Right renal pelvis (tissue), 4 donors: ENCODE results near the gene CRABP2. TPM values are rescaled to one million over a fixed set of nuclear protein-coding genes. Genes with fewer than 3 reads are reported as not detected.

Experiments used
- DNase-seq, 4 donors: peaks; one replicate each; pipeline ENCODE4 v3.0.0-alpha.2; 2013; ENCODE audit warnings: low read depth in 4 of 4, low spot score in 3 of 4, missing footprints in 1 of 4
- polyA plus RNA-seq, 4 donors: library from polyadenylated mRNA; unstranded; fragments of 120-200 nt; gene quantifications; one replicate each; pipeline ENCODE4 v1.2.1, GENCODE V29; 2013; ENCODE audit not compliant: insufficient read length in 4 of 4

CRABP2 gene
- polyA plus RNA-seq, 4 donors: 69.1 to 106 (median 83.1) TPM

DNA sequence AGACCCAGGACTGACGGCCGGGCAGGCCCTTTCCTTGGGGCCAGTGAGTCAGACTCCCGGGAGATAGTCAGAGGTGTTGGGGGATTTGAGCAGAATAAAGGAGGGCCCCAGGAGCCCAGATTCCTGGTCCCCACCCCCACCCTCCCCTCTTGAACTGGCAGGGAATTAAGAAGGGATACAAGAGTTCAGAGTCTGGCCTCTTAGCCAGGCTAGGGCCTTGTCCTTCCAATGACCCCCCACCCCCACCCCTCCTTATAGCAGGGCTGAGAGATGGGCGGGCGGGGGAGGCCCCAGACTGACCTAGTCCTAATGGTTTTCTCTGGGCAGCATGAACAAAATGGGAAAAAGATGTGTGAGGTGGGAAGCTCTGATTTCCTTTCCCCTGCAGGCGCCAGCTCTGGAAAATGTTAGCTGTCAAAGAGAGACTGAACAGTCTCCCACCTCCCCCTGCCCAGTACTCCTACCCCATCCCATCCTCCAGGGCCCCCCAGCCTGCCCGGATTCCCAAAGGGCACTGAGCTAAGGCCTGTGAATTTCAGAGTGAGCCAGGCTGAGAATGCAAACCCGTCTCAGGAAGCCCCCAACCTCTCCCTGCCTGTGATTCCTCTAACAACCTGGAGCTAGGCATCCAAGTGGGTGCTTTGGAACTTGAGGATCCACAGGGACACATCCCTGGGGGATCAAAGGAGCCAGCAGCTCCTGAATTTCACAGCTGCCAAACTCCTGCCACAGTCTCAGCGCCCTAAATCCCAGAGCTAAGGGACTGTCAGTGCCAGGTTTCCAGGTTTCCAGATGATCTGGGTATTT lies 5.8 kb upstream of the CRABP2 start:
- DNase-seq: no peak

DNA sequence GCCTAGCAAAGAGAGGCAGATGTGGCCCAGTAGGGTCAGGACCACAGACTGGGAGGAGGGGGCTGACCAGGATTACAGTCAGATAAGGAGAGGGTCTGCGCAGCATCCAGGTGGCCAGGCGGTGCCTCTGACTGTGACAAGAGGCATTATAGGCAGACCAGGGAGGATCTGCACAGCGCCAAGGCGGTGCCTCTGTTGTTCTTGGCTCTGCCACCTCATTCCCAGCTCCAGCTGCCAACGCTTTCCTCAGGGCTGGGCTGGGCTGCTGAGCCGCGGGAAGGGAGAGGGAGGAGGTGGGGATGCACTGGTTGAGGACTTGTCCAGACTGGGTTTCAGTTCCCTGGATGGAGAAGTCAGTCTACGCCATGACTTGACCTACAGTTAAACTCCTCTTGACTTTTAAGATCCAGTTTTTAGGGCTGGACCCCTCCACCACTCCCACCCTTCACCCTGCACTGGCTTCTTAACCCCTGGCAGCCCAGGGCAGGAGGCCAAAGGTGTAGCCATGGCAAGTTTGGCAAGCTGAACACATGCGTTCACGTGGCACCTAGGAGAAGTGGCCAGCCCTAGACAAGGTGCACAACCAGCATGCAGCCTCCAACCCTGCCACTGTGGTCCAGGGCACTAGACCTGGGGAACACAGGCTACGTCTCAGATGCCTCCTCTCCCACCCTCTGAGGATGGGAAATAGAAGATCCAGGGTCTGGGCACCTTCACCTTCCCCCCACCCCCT lies 4.5 kb upstream of the CRABP2 start:
- DNase-seq: no peak

DNA sequence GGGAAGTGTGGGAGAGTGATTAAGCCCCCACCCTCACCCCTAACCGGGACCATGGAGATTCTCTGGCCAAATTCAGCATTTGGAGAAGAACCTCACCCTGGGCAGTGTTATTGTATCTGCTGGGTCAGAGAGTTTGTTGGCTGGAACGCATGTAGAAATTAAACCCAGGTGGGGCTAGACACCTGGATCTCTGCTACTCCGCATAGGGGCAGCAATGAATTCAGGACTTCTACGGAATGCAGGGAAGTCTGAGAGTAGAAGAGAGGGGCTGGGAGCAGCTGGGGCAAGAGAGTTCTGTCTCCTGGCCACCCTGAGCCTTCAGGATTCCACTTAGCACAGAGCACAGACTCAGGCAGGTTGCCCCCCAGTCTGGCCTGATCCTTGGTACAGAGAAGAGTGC lies 3.6 kb upstream of the CRABP2 start:
- no peak for DNase-seq

- DNase-seq: no peak
Observed at GRCh38 chr1:156708218-156708661, 2.9 kb upstream of the CRABP2 start.

DNA sequence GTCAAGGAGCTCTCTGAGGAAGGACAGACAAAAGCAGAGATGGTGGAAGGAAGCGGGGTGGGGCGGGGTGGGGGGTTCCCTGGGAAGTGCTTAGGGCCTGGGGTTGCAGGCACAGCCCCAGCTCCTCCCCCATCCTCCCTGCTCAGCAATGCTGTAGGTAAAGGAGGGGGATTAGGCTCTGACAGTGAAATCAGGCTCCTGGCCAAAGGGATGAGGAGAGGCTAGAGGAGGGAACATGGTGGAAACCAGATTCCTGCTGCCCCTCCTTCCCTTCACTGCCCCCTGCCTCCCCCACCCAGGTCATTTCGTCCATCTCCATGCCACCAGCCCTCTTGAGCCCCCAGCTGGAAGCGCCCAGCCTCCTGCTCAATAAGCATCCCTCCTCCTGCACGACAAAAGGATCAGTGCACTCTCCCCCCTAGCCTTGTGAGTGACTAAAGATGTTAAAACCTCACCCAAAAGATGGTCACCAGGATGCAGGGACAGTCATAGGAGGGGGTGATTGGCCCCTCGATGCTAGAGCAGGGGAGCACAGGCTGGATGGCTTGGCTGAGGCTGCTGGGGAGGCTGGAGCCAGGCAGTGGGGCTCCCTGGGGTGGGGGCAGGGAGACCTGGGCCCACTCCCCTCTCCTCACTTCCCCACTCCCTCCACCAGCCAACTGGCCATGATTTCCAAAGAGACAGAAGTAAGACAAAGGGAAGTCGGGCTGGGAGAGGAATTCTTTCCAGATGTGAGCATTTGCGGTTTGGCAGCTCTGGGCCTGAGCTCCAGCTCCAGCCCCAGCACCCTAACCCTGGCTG lies 2.2 kb upstream of the CRABP2 start:
- DNase-seq: no peak

DNA sequence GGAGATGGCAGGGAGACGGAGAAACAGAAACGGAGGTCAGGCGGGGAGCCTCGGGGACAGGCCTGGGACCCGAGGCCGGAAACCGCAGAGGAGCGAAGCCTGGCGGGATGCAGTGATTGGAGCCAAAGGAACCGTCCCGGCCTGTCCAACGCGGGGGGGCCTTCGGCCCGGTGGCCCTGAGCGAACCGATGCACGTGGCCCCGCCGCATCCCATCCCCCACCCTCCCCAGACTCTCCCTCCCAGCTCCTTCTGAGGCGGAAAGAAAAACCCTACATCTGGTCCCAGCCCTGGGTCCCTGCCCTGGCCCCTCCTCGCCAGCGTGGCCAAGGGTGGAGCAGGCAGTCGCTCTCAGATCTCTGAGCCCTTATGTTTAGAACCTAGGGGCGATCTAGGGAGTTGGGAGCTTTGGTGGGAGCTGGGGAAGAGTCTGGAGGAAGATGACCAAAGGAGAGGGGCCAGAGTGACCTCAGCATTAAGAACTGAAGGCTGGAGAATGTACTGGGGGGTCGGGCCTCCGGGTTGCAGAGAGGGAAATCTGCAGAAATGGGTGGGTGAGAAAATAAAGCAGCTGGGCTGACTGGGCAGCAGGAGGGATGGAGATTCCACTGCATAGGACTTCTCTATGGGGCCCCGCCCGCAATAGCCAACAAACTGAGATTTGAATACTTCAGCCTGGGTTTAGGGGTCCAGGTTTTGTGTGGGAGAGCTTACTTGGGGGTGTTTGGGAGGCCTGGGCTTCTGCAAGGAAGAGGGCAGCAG lies 1.5 kb upstream of the CRABP2 start:
- DNase-seq: no peak

DNA sequence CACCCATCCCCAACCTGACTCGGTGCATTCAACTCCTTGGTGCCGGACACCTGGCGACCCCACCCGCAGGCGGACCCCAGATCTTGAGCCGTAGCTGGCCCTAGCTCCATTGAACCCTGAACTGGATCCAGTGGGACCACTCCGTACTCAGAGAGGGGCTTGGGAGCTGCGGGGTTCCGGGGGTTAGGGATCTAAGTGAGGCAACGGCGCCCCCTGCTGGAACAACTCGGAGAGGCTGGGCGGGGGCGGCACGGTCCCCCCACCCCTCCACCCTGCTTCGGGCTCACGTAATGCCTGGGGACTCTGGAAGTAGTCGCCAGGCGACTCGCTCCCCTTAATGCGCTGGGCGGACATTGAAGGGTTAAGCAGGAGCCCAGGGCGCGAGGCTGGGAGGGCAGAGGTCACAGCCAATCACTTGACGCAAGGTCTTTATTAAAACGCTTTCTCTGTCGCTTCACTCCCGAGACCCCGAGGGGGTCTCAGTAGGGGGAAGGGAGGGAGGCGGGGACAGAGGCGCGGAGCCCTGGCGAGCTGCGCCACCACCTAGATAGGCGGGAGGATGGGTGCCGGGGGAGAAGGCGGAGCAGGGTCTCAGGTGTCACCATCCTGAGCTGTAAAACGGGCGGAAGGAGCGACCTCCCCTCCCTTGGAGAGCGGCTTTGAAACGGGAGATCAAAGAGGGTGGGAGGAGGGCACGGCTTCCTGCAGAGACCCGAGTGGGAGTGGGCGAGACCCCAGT lies 704 bp upstream of the CRABP2 start:
- peak in 1 of 4 donors; percentile 73 for DNase-seq

DNA sequence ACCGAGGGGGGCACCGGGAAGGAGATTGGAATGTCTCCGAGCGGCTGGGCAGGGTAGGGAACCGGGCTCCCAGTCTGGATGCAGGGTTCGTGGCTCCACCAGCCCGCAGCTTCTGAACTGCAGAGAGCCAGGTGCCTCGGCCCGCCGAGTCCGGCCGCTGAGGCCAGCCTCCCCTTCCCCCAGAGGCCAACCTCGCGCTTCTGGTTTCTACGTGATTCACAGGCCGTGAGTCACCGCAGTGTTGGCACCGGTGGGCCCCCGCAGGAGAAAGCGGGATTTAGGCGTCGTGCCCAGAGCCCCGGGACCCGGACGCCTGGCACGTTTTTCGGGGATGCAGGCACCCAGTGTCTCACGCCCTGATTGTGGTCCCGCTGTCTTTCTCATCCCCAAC lies 458 bp downstream of the CRABP2 start:
- DNase-seq: no peak

DNA sequence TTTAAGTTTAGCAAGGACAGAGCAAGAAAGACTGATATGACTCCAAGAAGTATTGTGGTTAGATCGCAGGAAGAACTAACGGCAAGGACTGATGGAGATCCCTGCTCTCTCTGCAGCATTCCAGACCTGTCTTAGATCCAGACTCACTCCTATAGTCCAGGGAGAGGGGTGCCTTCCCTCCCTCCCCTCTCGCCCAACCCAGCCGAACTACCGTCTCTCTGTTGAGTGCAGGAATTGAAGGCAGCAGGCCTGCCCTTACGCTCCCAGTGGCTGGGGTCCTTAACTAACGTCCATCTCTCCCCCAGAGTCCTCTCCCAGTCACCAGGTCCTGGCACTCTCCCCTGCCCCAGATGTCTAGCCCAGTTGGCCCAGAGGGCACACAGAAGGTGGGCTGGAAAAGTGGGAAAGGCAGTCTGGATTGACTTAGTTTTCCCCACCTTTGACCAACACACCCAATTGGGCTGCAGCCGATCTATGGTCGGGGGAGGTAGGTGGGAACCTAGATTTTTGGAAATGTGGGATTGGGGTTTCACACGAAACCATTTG lies 1.1 kb downstream of the CRABP2 start:
- DNase-seq: no peak

DNA sequence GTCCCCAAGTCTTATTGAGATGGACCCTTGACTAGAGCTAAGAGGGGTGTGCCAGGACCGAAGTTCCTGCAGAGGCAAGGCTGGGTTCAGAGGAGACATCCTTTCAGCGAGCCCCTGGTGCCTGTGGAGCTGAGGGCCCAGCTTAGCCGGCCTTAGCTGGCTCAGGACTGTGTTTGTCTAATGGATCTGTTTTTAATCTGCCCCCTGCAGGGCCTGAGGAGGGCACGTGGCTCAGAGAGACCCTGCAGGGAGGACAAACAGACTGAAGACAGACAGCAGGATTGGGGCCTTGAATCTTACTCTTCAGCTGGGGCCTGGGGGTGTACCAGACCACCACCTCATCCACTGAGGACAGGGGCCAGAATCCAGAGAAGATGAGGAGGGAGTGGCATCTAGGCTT lies 1.6 kb downstream of the CRABP2 start:
- DNase-seq: no peak

GRCh38 chr1:156703336-156703735 lies 2.0 kb downstream of the CRABP2 start:
- DNase-seq: no peak

DNA sequence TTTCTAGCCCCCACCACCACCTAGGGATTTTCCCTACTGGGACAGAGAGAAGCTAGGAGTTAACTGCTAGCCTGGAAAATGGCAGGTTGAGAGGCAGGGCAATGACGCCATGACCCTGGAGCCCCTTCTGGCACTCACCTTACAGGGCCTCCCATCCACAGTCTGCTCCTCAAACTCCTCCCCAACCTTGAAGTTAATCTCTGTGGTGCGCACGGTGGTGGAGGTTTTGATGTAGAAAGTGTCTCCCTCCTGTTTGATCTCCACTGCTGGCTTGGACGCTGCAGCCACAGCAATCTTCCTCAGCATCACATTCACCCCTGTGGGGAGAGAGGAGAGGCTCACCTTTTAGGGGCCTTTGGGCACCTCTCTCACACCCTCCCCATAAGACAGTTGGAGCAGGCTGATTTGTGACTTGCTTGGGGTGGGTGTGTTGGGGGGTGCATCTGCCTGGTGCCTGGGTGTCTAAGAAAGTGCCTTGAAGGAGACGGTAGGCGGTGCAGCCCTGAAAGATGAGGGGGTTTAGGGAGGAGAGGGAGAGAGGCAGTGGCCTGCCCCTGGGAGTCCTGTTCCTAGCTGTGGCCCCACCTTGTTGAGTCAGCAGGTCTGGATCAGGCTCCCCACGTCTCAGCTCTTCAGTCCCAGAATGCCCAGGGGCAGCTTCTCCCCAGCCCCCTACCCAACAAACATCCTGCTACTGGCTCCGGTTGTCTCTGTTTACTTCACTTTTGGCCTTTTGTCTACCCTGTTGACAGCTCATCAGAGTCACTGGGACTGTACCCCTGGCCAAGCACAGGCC lies 4.4 kb downstream of the CRABP2 start:
- no peak for DNase-seq

- DNase-seq: no peak
Observed at GRCh38 chr1:156698995-156699394, 6.4 kb downstream of the CRABP2 start.

DNA sequence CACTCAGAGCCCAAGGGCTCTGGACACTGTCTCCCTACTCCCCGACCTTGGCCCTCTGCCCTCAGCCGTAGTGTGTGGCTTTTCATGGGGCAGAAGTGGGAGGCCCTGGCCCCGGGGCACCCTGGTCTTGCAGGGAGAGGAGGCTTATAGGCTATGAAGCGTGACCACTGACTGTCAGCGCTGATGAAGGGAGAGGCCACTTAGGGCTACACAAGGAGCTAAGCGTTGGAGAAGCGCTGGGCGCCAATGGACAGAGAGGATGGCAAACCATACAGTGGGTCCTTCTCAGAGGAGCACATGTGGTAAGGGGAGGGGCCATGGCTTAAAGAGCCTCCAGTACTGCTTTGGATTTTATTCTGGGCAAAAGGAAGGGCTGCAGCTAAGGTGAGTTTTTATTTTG lies 7.9 kb downstream of the CRABP2 start:
- DNase-seq: no peak

DNA sequence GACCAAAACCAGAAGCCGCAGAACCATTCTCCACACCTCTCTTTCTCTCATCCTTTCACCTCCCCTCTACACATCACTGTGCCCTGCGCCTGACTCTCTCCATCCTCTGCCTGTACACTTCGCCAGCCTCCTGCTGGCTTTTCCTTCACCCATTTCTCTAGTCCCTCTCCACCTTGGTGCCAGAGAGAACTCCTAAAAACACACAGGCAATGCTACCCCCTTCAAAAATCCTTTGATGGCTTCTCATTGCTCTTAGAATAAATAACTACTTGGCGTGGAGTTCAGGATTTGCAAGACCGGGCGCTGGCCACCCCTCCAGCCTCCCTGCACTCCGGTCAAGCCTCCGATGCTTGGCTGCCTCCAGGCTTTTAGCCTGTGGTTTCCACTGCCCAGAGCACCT lies 8.6 kb downstream of the CRABP2 start:
- DNase-seq: no peak

GRCh38 chr1:156694690-156694962 lies 10.8 kb downstream of the CRABP2 start:
- no peak for DNase-seq

GRCh38 chr1:156693848-156694689 lies 11.3 kb downstream of the CRABP2 start:
- no peak for DNase-seq
